ENCODE results near the gene CCDC33.

The CCDC33 gene

DNA sequence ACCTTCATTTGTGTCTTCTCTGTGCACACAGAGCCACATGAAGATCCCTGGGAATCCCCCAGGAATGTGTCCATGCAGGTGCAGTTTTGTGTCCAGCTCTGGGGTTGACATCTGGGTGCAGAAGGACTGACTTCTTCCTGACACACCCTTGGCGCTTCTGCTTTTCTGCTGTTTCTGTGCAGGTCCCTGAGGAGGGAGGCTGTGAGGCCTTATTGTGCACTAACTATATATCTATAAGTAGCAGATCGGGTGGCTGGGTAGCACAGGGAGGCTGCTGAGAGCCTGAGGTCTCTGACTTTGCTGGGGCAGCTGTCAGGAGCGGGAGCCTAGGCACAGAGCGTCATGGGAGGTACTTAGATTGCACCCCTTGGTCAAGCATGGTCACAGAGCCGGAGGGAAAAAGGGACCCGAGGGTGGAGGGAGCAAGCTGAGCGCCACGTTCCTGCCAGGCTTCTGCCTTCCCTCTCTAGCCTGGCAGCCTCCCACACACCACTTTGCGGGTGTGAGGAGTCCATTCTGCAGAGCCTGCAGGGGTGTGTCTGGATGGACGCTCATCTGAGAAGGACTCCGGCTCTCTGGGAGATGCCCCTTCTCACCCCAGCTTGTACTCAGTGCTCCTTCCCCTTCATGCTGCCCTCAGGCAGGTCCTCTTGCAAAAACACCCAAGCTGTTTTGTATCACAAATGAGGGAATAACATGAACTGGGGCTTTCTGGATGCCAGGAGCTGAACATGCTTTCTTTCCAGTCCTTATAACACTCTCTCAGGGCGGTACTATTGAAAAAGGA lies 23.9 kb downstream of the CCDC33 start:
- TF ChIP-seq, protein P1, sequence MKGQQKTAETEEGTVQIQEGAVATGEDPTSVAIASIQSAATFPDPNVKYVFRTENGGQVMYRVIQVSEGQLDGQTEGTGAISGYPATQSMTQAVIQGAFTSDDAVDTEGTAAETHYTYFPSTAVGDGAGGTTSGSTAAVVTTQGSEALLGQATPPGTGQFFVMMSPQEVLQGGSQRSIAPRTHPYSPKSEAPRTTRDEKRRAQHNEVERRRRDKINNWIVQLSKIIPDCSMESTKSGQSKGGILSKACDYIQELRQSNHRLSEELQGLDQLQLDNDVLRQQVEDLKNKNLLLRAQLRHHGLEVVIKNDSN (IDR thresholded peaks at IDR 0.05) = no peak
- no peak for TF ChIP-seq REST (IDR thresholded peaks at IDR 0.05; ENCODE audit: low read depth)
- no peak for TF ChIP-seq TCF12 (IDR thresholded peaks at IDR 0.05; ENCODE audit: low read depth)
- TF ChIP-seq FOXM1 (IDR thresholded peaks at IDR 0.05; ENCODE audit: borderline replicate concordance, low read depth) = no peak
- no peak for TF ChIP-seq CEBPB (IDR thresholded peaks at IDR 0.05)
- no peak for TF ChIP-seq TEAD4 (IDR thresholded peaks at IDR 0.05)

GRCh38 chr15:74261041-74261440 lies 24.9 kb downstream of the CCDC33 start:
- no peak for TF ChIP-seq YY1 (IDR thresholded peaks at IDR 0.05; ENCODE audit: low read depth)
- no peak for TF ChIP-seq CEBPB (IDR thresholded peaks at IDR 0.05)
- TF ChIP-seq, protein P1 (IDR thresholded peaks at IDR 0.05) = no peak
- TF ChIP-seq NFIC (IDR thresholded peaks at IDR 0.05) = no peak
- TF ChIP-seq REST (IDR thresholded peaks at IDR 0.05; ENCODE audit: low read depth) = no peak
- TF ChIP-seq TCF12 (IDR thresholded peaks at IDR 0.05; ENCODE audit: low read depth) = no peak
- TF ChIP-seq, protein P2, sequence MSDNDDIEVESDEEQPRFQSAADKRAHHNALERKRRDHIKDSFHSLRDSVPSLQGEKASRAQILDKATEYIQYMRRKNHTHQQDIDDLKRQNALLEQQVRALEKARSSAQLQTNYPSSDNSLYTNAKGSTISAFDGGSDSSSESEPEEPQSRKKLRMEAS (IDR thresholded peaks at IDR 0.05) = no peak
- no peak for TF ChIP-seq ZBTB7A (IDR thresholded peaks at IDR 0.05; ENCODE audit: low read depth)
- no peak for TF ChIP-seq TAF1 (IDR thresholded peaks at IDR 0.05; ENCODE audit: low read depth)
- no peak for TF ChIP-seq RAD21 (IDR thresholded peaks at IDR 0.05; ENCODE audit: low read depth)
- no peak for TF ChIP-seq EGR1 (IDR thresholded peaks at IDR 0.05)
- TF ChIP-seq FOXM1 (IDR thresholded peaks at IDR 0.05; ENCODE audit: borderline replicate concordance, low read depth) = no peak
- TF ChIP-seq EP300 (IDR thresholded peaks at IDR 0.05; ENCODE audit: borderline replicate concordance) = no peak
- no peak for TF ChIP-seq TEAD4 (IDR thresholded peaks at IDR 0.05)
- no peak for TF ChIP-seq CREB1 (IDR thresholded peaks at IDR 0.05; ENCODE audit: low read depth)

DNA sequence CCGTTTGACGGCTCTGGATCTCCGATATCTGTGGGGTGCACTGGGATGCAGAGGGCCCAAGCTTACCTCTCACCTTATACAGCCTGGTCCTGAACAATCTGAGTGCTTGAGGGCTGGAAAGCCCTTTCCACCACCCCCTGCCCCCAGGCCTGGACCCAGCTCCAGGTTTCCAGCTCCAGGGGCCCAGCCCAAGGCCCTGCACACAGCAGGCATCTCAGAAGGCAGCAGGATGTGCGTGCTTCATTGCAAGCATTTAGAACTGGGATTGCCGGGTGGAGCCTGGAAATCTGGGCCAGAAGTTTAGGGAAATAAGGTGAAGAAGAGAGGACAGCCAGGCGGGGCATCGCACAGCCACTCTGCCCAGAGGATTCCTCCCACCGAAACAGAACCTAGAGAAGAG lies 25.6 kb downstream of the CCDC33 start:
- no peak for TF ChIP-seq NFIC (IDR thresholded peaks at IDR 0.05)
- TF ChIP-seq RAD21 (IDR thresholded peaks at IDR 0.05; ENCODE audit: low read depth) = no peak
- TF ChIP-seq CREB1 (IDR thresholded peaks at IDR 0.05; ENCODE audit: low read depth) = no peak
- TF ChIP-seq FOXM1 (IDR thresholded peaks at IDR 0.05; ENCODE audit: borderline replicate concordance, low read depth) = no peak
- TF ChIP-seq ZBTB7A (IDR thresholded peaks at IDR 0.05; ENCODE audit: low read depth) = no peak
- TF ChIP-seq, protein P1 (IDR thresholded peaks at IDR 0.05) = no peak
- TF ChIP-seq TAF1 (IDR thresholded peaks at IDR 0.05; ENCODE audit: low read depth) = no peak
- TF ChIP-seq, protein P2 (IDR thresholded peaks at IDR 0.05) = no peak
- no peak for TF ChIP-seq YY1 (IDR thresholded peaks at IDR 0.05; ENCODE audit: low read depth)
- TF ChIP-seq EP300 (IDR thresholded peaks at IDR 0.05; ENCODE audit: borderline replicate concordance) = no peak

- no peak for TF ChIP-seq TAF1 (IDR thresholded peaks at IDR 0.05; ENCODE audit: low read depth)
- no peak for TF ChIP-seq TEAD4 (IDR thresholded peaks at IDR 0.05)
- TF ChIP-seq EP300 (IDR thresholded peaks at IDR 0.05; ENCODE audit: borderline replicate concordance) = no peak
- TF ChIP-seq NFIC (IDR thresholded peaks at IDR 0.05) = no peak
- TF ChIP-seq RAD21 (IDR thresholded peaks at IDR 0.05; ENCODE audit: low read depth) = no peak
- TF ChIP-seq FOXM1 (IDR thresholded peaks at IDR 0.05; ENCODE audit: borderline replicate concordance, low read depth) = no peak
- TF ChIP-seq EGR1 (IDR thresholded peaks at IDR 0.05) = no peak
- no peak for TF ChIP-seq TCF12 (IDR thresholded peaks at IDR 0.05; ENCODE audit: low read depth)
- TF ChIP-seq, protein P1 (IDR thresholded peaks at IDR 0.05) = no peak
These were observed 26.0 kb downstream of the CCDC33 start for GRCh38 chr15:74262151-74262550.

GRCh38 chr15:74262625-74263024 lies 26.5 kb downstream of the CCDC33 start:
- TF ChIP-seq TAF1 (IDR thresholded peaks at IDR 0.05; ENCODE audit: low read depth) (no peak), CREB1 (IDR thresholded peaks at IDR 0.05; ENCODE audit: low read depth) (no peak), FOXM1 (IDR thresholded peaks at IDR 0.05; ENCODE audit: borderline replicate concordance, low read depth) (no peak), REST (IDR thresholded peaks at IDR 0.05; ENCODE audit: low read depth) (no peak), YY1 (IDR thresholded peaks at IDR 0.05; ENCODE audit: low read depth) (no peak), EP300 (IDR thresholded peaks at IDR 0.05; ENCODE audit: borderline replicate concordance) (no peak), TEAD4 (IDR thresholded peaks at IDR 0.05) (no peak), RAD21 (IDR thresholded peaks at IDR 0.05; ENCODE audit: low read depth) (no peak), EGR1 (IDR thresholded peaks at IDR 0.05) (no peak)
- TF ChIP-seq, protein P2 (IDR thresholded peaks at IDR 0.05) = no peak
- TF ChIP-seq, protein P1 (IDR thresholded peaks at IDR 0.05) = no peak
